Keratinocyte (primary cell): ENCODE data around the gene MYOM1. TPM values are rescaled to one million over a fixed set of nuclear protein-coding genes. Genes with fewer than 3 reads are reported as not detected.

Experiments used
- DNase-seq: peaks from one replicate; pipeline ENCODE4 v3.0.0-alpha.2; 2011; ENCODE audit warnings: low read depth, missing footprints, low spot score
- FAIRE-seq: peaks from 2 replicates; lab custom pipeline; 2011; peaks lifted over from hg19 to GRCh38; lab: Jason Lieb, UNC
- H2AFZ ChIP-seq: 2 replicates; pipeline ENCODE4 v1.6.0; 2012; ENCODE audit warnings: low read length, control low read depth, inconsistent platforms; ENCODE audit not compliant: control insufficient read depth
- H3K27ac ChIP-seq: 2 replicates; pipeline ENCODE4 v1.5.1; 2011; ENCODE audit warnings: low read length; ENCODE audit not compliant: control insufficient read depth, insufficient read depth
- H3K27me3 ChIP-seq: 3 replicates; pipeline ENCODE4 v1.6.0; 2011; ENCODE audit warnings: low read length; ENCODE audit not compliant: control insufficient read depth, insufficient read depth; ENCODE audit errors: extremely low read depth
- H3K36me3 ChIP-seq, 2 experiments: 2 replicates in 1 of 2; 3 replicates in 1 of 2; pipeline ENCODE4 v1.5.1; 2011; ENCODE audit warnings: low read length in 2 of 2, mild to moderate bottlenecking in 1 of 2; ENCODE audit not compliant: control insufficient read depth in 2 of 2, insufficient read depth in 2 of 2; ENCODE audit errors: extremely low read depth in 1 of 2
- H3K4me1 ChIP-seq: 3 replicates; pipeline ENCODE4 v1.5.1; 2011; ENCODE audit warnings: low read length; ENCODE audit not compliant: control insufficient read depth, insufficient read depth; ENCODE audit errors: extremely low read depth
- H3K4me2 ChIP-seq: 3 replicates; pipeline ENCODE4 v1.6.0; 2011; ENCODE audit warnings: low read depth, low read length; ENCODE audit not compliant: control insufficient read depth, insufficient read depth; ENCODE audit errors: extremely low read depth
- H3K4me3 ChIP-seq, 3 experiments: fragments of 200-600 bp in 1 of 3; sonication (generic) in 1 of 3; 2 replicates in 2 of 3; 3 replicates in 1 of 3; pipeline ENCODE4 v1.5.1; 2011 to 2016; ENCODE audit warnings: low read length in 3 of 3, mild to moderate bottlenecking in 3 of 3, control low read depth in 2 of 3, inconsistent platforms in 1 of 3, low read depth in 1 of 3, mixed read lengths in 1 of 3, mixed run types in 1 of 3, moderate library complexity in 1 of 3; ENCODE audit not compliant: control insufficient read depth in 2 of 3, insufficient read depth in 2 of 3; ENCODE audit errors: extremely low read depth in 1 of 3
- H3K79me2 ChIP-seq: 2 replicates; pipeline ENCODE4 v1.6.0; 2012; ENCODE audit warnings: low read length; ENCODE audit not compliant: control insufficient read depth, insufficient read depth
- H3K9ac ChIP-seq: 3 replicates; pipeline ENCODE4 v1.6.0; 2011; ENCODE audit warnings: low read length; ENCODE audit not compliant: control insufficient read depth, insufficient read depth; ENCODE audit errors: extremely low read depth
- H3K9me1 ChIP-seq: 3 replicates; pipeline ENCODE4 v1.6.0; 2011; ENCODE audit warnings: low read length; ENCODE audit not compliant: control insufficient read depth, insufficient read depth; ENCODE audit errors: extremely low read depth
- H3K9me3 ChIP-seq: 2 replicates; pipeline ENCODE4 v1.5.1; 2012; ENCODE audit warnings: low read depth, low read length; ENCODE audit not compliant: control insufficient read depth
- H4K20me1 ChIP-seq: 3 replicates; pipeline ENCODE4 v1.6.0; 2011; ENCODE audit warnings: low read length; ENCODE audit not compliant: control insufficient read depth, insufficient read depth; ENCODE audit errors: extremely low read depth
- EZH2 ChIP-seq: IDR thresholded peaks from one replicate; pipeline ENCODE4 v1.6.1; 2012; ENCODE audit warnings: inconsistent platforms, mild to moderate bottlenecking, low read length, moderate library complexity
- dilution Hi-C: fragments of 300-500 bp; cut with MboI; formaldehyde crosslinking; loops from one replicate; pipeline ENCODE4 v1.7.0; 2020; ENCODE audit warnings: low sequenced_read_pairs; ENCODE audit not compliant: extremely low pct_ligation_motif_present
- polyA plus RNA-seq, 5 experiments: library from polyadenylated mRNA; depleted of rRNA in 3 of 5; stranded (reverse) in 3 of 5; stranded (forward) in 1 of 5; unstranded in 1 of 5; fragments of >200 nt; gene quantifications; 1 replicate in 1 of 5; 2 replicates in 3 of 5; 3 replicates in 1 of 5; pipeline versions ENCODE4 v1.2.1 to v1.2.3, GENCODE V29; 2011 to 2012; ENCODE audit warnings: missing spikeins in 2 of 5, low read depth in 1 of 5, low replicate concordance in 1 of 5
- TF ChIP-seq, protein P1 (sequence below), 3 experiments: IDR thresholded peaks in 1 of 3; conservative IDR thresholded peaks in 1 of 3; optimal IDR thresholded peaks in 1 of 3; 2 replicates in 2 of 3; 3 replicates in 1 of 3; pipeline versions ENCODE3 to v1.5.1; 2011; ENCODE audit warnings: low read length in 3 of 3, mild to moderate bottlenecking in 3 of 3, moderate library complexity in 2 of 3, control low read depth in 1 of 3, inconsistent platforms in 1 of 3; ENCODE audit not compliant: insufficient read depth in 2 of 3; ENCODE audit errors: extremely low read depth in 1 of 3

The MYOM1 gene
- polyA plus RNA-seq, 1 donor (not counting 4 experiments of a cell fraction or from before 2014, with no cell fraction given) = 0.03 TPM

DNA sequence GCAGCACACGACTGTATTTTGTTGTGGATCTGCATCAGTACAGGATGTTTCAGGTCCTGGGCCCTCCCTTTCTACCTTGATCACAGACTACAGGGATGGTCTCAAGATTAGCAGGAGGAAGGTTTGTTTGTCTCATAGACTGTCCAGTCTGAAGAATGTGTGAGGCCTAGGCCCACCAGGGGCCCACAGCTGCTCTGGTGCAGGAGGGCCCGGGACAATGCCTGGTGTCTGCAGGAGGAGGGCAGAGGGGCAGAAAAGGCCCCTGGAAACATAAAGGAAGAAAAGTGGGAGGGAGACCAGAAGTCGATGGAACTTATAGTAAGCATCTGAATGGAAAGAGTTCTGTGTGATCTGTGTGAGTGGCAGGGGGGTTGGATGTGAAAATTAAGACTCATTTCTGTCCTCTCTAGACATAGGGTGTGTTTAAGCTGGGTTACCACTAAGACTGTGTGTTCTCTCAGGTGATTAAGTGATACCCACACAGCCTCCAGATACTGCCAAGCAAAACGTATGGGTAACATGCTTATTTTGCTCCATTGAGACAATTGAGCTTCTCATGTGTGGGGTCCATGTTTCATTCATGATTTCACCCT, 173.5 kb downstream of the MYOM1 start:
- Histone ChIP-seq H3K36me3 (no peaks in the 10 kb centered on the region), H3K9me3 (no peaks in the 10 kb centered on the region), H2AFZ (no peak overlapping the region), H3K4me1 (no peaks in the 10 kb centered on the region), H4K20me1 (no peaks in the 10 kb centered on the region), H3K27ac (no peak overlapping the region), H3K4me3 (no peak overlapping the region), H3K27me3 (no peaks in the 10 kb centered on the region), H3K4me2 (no peak overlapping the region), H3K9me1 (no peaks in the 10 kb centered on the region), H3K9ac (no peak overlapping the region), H3K79me2 (no peaks in the 10 kb centered on the region)
- no peak for TF ChIP-seq EZH2
- TF ChIP-seq, protein P1, sequence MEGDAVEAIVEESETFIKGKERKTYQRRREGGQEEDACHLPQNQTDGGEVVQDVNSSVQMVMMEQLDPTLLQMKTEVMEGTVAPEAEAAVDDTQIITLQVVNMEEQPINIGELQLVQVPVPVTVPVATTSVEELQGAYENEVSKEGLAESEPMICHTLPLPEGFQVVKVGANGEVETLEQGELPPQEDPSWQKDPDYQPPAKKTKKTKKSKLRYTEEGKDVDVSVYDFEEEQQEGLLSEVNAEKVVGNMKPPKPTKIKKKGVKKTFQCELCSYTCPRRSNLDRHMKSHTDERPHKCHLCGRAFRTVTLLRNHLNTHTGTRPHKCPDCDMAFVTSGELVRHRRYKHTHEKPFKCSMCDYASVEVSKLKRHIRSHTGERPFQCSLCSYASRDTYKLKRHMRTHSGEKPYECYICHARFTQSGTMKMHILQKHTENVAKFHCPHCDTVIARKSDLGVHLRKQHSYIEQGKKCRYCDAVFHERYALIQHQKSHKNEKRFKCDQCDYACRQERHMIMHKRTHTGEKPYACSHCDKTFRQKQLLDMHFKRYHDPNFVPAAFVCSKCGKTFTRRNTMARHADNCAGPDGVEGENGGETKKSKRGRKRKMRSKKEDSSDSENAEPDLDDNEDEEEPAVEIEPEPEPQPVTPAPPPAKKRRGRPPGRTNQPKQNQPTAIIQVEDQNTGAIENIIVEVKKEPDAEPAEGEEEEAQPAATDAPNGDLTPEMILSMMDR (optimal IDR thresholded peaks at IDR 0.05 in 1 of 3, IDR thresholded peaks at IDR 0.05 in 1 of 3, conservative IDR thresholded peaks at IDR 0.05 in 1 of 3; ENCODE audit: extremely low read depth in 1 of 3, insufficient read depth in 2 of 3, low read length in 3 of 3) = no peak
- dilution Hi-C loops = no loop called here
- DNase-seq (no peak), FAIRE-seq (no peak)

DNA sequence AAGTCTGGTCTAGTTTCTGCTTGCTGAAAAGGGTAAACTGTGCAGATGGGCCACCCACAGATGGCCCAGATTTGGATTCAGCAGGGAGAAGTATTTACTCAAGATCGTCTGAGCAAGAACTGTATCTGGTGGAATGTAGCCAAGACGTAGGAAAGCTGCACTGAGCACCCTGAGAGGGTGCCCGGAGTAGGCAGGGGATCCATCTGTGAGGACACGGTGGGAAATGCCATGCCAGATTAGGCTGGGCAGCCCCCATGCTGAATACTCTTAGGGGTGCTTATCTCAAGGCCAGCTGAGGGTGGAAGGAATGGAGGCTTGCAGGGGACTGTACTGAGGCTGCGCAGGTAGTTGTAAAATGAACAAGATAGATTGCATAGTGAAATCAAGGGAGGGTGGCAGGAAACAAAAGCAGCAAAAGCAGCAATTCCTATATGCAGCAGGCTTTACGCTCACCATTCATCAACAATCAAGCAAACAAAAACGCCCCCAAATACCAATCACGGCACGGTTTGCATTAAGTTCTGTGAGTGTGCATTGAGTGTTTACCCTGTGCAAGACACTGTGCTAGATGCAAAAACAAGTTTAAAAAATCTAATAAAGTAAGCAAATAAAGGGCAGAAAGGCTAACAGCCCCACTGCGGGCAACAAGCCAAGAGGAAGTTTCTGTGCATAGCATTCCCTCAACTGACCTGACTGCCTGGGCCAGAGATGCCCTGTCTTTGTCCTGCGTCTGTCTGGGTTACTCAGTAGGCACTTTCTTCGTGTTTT, 174.7 kb downstream of the MYOM1 start:
- Histone ChIP-seq H3K27ac (no peak overlapping the region), H3K4me2 (no peak overlapping the region), H3K4me1 (no peaks in the 10 kb centered on the region), H3K9me3 (no peaks in the 10 kb centered on the region), H3K9me1 (no peaks in the 10 kb centered on the region), H4K20me1 (no peaks in the 10 kb centered on the region), H3K36me3 (no peaks in the 10 kb centered on the region), H3K79me2 (no peaks in the 10 kb centered on the region), H3K4me3 (no peak overlapping the region), H3K27me3 (no peaks in the 10 kb centered on the region), H2AFZ (no peak overlapping the region), H3K9ac (no peak overlapping the region)
- FAIRE-seq (no peak), DNase-seq (no peak)
- no peak for TF ChIP-seq EZH2
- dilution Hi-C loops = no loop called here
